Panc1 (cell line): Measurements from ENCODE around the gene KLHL9. TPM values are rescaled to one million over a fixed set of nuclear protein-coding genes. Genes with fewer than 3 reads are reported as not detected.

Experiments used
- ATAC-seq: fragments of 200-7000 bp; cut with Tn5 transposase; 2 replicates; pipeline ENCODE4 v1.9.1; 2020; ENCODE audit warnings: mild to moderate bottlenecking, moderate library complexity
- Bru-seq: library from RNA; stranded (reverse); fragments of 400-500 nt; gene quantifications from one replicate; lab custom pipeline; 2021; lab: Mats Ljungman, UMichigan
- BruChase-seq, 2 experiments: library from RNA; stranded (reverse); fragments of 400-500 nt; gene quantifications; one replicate each; lab custom pipeline; 2021; lab: Mats Ljungman, UMichigan
- BruUV-seq: library from RNA; stranded (reverse); fragments of 400-500 nt; replicated peaks from 2 replicates; lab custom pipeline; 2021; lab: Mats Ljungman, UMichigan
- CTCF ChIA-PET: fragments of 300-600 bp; sonication (Branson Sonifier 250); formaldehyde crosslinking; loops from one replicate; lab custom pipeline; 2022; ENCODE audit warnings: antibody characterized with exemption; lab: Charles Lee
- POLR2A ChIA-PET: fragments of 300-600 bp; sonication (Branson Sonifier 250); formaldehyde crosslinking; loops from one replicate; lab custom pipeline; 2022; ENCODE audit warnings: antibody characterized with exemption; lab: Charles Lee
- DNase-seq: peaks from one replicate; pipeline ENCODE4 v3.0.0-alpha.2; 2010; ENCODE audit warnings: low read depth, low spot score
- H3K27ac ChIP-seq: 2 replicates; pipeline ENCODE4 v1.5.1; 2011; ENCODE audit warnings: mild to moderate bottlenecking, low read length, inconsistent platforms
- H3K27me3 ChIP-seq: fragments of 200-500 bp; sonication (Bioruptor generic); 2 replicates; pipeline ENCODE4 v1.6.0; 2014; ENCODE audit warnings: low read length, inconsistent platforms; ENCODE audit not compliant: control insufficient read depth, insufficient read depth
- H3K36me3 ChIP-seq: fragments of 200-500 bp; sonication (Bioruptor generic); 2 replicates; pipeline ENCODE4 v1.5.1; 2014; ENCODE audit warnings: inconsistent platforms, mild to moderate bottlenecking, low read length, moderate library complexity; ENCODE audit not compliant: control insufficient read depth, insufficient read depth
- H3K4me1 ChIP-seq: 2 replicates; pipeline ENCODE4 v1.5.1; 2011; ENCODE audit warnings: inconsistent platforms, mild to moderate bottlenecking, low read length, moderate library complexity; ENCODE audit not compliant: control insufficient read depth, insufficient read depth
- H3K4me3 ChIP-seq, 2 experiments: 2 replicates each; pipeline ENCODE4 v1.5.1; 2011 to 2012; ENCODE audit warnings: low read depth in 2 of 2, low read length in 2 of 2, mild to moderate bottlenecking in 2 of 2, inconsistent platforms in 1 of 2, moderate library complexity in 1 of 2
- H3K9me3 ChIP-seq: fragments of 200-500 bp; sonication (Bioruptor generic); 2 replicates; pipeline ENCODE4 v1.5.1; 2014; ENCODE audit warnings: low read depth, mild to moderate bottlenecking, inconsistent platforms, low read length, moderate library complexity; ENCODE audit not compliant: control insufficient read depth, insufficient read depth
- CTCF ChIP-seq: fragments of 450-650 bp; IDR thresholded peaks from 2 replicates; pipeline ENCODE4 v1.5.1; 2017; ENCODE audit warnings: mild to moderate bottlenecking
- POLR2AphosphoS5 ChIP-seq: IDR thresholded peaks from 2 replicates; pipeline ENCODE4 v1.6.1; 2012; ENCODE audit warnings: mild to moderate bottlenecking, low read depth, low read length, moderate library complexity
- REST ChIP-seq, 2 experiments: IDR thresholded peaks; 2 replicates each; pipeline ENCODE4 v1.6.1; 2011 to 2012; ENCODE audit warnings: low read depth in 2 of 2, control low read depth in 1 of 2, low read length in 1 of 2, mild to moderate bottlenecking in 1 of 2, moderate library complexity in 1 of 2; ENCODE audit not compliant: insufficient read depth in 1 of 2
- SIN3A ChIP-seq: IDR thresholded peaks from 2 replicates; pipeline ENCODE4 v1.6.1; 2012; ENCODE audit warnings: low read depth, mild to moderate bottlenecking, low read length, moderate library complexity, borderline replicate concordance; ENCODE audit not compliant: insufficient read depth
- TCF7L2 ChIP-seq: IDR thresholded peaks from 2 replicates; pipeline ENCODE4 v1.6.1; 2011; ENCODE audit warnings: mild to moderate bottlenecking, low read depth, low read length, inconsistent platforms
- in situ Hi-C: cut with HindIII; loops from 2 replicates; pipeline ENCODE4 v1.10.0; 2016; ENCODE audit warnings: low sequenced_read_pairs, low pct_unique_long_range_greater_than_20kb
- intact Hi-C: fragments of 100-400 bp; cut with micrococcal nuclease; formaldehyde crosslinking; loops from one replicate; pipeline ENCODE4 v1.10.0; 2022; ENCODE audit not compliant: unreplicated experiment
- long read RNA-seq: library from polyadenylated mRNA; unstranded; transcript quantifications from one replicate; pipeline ENCODE4 v2.0.0, GENCODE V29; 2021; ENCODE audit not compliant: unreplicated experiment
- polyA plus RNA-seq: library from polyadenylated mRNA; unstranded; fragments of >200 nt; gene quantifications from one replicate; pipeline ENCODE4 v1.2.1, GENCODE V29; 2012; ENCODE audit warnings: missing spikeins; ENCODE audit not compliant: insufficient read length
- total RNA-seq: library from RNA; stranded (reverse); gene quantifications from one replicate; pipeline ENCODE4 v1.2.1, GENCODE V29; 2021; ENCODE audit not compliant: unreplicated experiment

Gene KLHL9
- 7.4 TPM for total RNA-seq
- 3.6 TPM for polyA plus RNA-seq
- Bru-seq, nascent RNA = percentile 79 among the genes with signal in this experiment
- percentile 95 among the genes with signal in this experiment for BruChase-seq, experiment 1, labeled RNA remaining after a 2-hour chase
- BruChase-seq, experiment 2, labeled RNA remaining after a 6-hour chase = percentile 66 among the genes with signal in this experiment
- long read RNA-seq, full-length matches to known transcripts = 22 of 26 reads
- long read RNA-seq, partial matches to known transcripts = 0 of 26 reads
- long read RNA-seq, other reads (novel, unspliced or antisense) = 4 of 26 reads

- BruUV-seq = no TSS peak
- POLR2A ChIA-PET = interaction anchor here (0.9 kb wide), 1 partner anchor 246 kb away, joined by 3 read pairs; no protein-coding TSS in a partner anchor
- intact Hi-C loops = no loop called here
Measured at GRCh38 chr9:21334701-21335632, at the start of gene KLHL9. TSS of gene KLHL9 (minus strand) at chr9:21335404. CDS start at chr9:21334859, 545 bp downstream.

GRCh38 chr9:21383627-21384026 lies 48.4 kb upstream of the KLHL9 start:
- Histone ChIP-seq H3K36me3 (no peaks in the 10 kb centered on the region), H3K9me3 (no peaks in the 10 kb centered on the region), H3K27ac (no peak overlapping the region), H3K4me1 (no peaks in the 10 kb centered on the region), H3K27me3 (no peaks in the 10 kb centered on the region), H3K4me3 (no peak overlapping the region)
- CTCF ChIA-PET = no interaction called here
- no TSS peak for BruUV-seq
- in situ Hi-C loops (no loop called here), intact Hi-C loops (no loop called here)
- ATAC-seq (no peak), DNase-seq (no peak)
- no peak for TF ChIP-seq TCF7L2
- no peak for TF ChIP-seq REST (IDR thresholded peaks at IDR 0.05; ENCODE audit: insufficient read depth in 1 of 2, low read depth in 2 of 2, low read length in 1 of 2)
- no peak for TF ChIP-seq SIN3A
- TF ChIP-seq POLR2AphosphoS5 = no peak
- no peak for TF ChIP-seq CTCF
- POLR2A ChIA-PET = no interaction called here

More at GRCh38 chr9:21334701-21335632, at the start of gene KLHL9:
- in situ Hi-C loops = no loop called here
- no peaks in the 10 kb centered on the region for H3K27me3 ChIP-seq
- peak; percentile 98 for ATAC-seq
- H3K36me3 ChIP-seq = no peaks in the 10 kb centered on the region; the same call in none of the 2 replicates
- no peaks in the 10 kb centered on the region for H3K4me1 ChIP-seq
- DNase-seq = no peak
- H3K9me3 ChIP-seq = no peaks in the 10 kb centered on the region
- CTCF ChIA-PET = no interaction called here
- H3K4me3 ChIP-seq = peak within 1 kb of the TSS; percentile 73 to 85
- peak within 1 kb of the TSS; percentile 81 for H3K27ac ChIP-seq
- TF ChIP-seq REST (IDR thresholded peaks at IDR 0.05; ENCODE audit: insufficient read depth in 1 of 2, low read depth in 2 of 2, low read length in 1 of 2) (no peak), POLR2AphosphoS5 (peak; percentile 41; the same call in 1 of the 2 replicates), SIN3A (no peak)
